HepG2 (cell line): ENCODE data around the gene HMMR. TPM values are rescaled to one million over a fixed set of nuclear protein-coding genes. Genes with fewer than 3 reads are reported as not detected.
A peak's percentile ranks its signal among the peaks of the same experiment; 100 is the strongest.

Experiments used
- CC2D1A ChIP-seq: sonication (generic); formaldehyde crosslinking; IDR thresholded peaks from 2 replicates; pipeline ENCODE4 v1.8.1; 2023; ENCODE audit warnings: mild to moderate bottlenecking, missing genetic modification reagents
- EEA1 ChIP-seq: sonication (generic); formaldehyde crosslinking; IDR thresholded peaks from 2 replicates; pipeline ENCODE4 v1.5.1; 2020; ENCODE audit warnings: mild to moderate bottlenecking, missing genetic modification reagents, borderline replicate concordance
- KAT8 ChIP-seq: IDR thresholded peaks from 2 replicates; pipeline ENCODE4 v1.6.1; 2016; ENCODE audit warnings: missing genetic modification reagents, missing compliant biosample characterization
- MTERF4 ChIP-seq: sonication (generic); formaldehyde crosslinking; IDR thresholded peaks from 2 replicates; pipeline ENCODE4 v1.8.0; 2023; ENCODE audit warnings: mild to moderate bottlenecking, missing genetic modification reagents
- MTF2 ChIP-seq: sonication (generic); formaldehyde crosslinking; IDR thresholded peaks from 2 replicates; pipeline ENCODE4 v1.5.0; 2020; ENCODE audit warnings: missing genetic modification reagents, borderline replicate concordance
- NCOA1 ChIP-seq: sonication (generic); formaldehyde crosslinking; IDR thresholded peaks from 2 replicates; pipeline ENCODE4 v1.9.0; 2021; ENCODE audit warnings: missing genetic modification reagents
- NFE2 ChIP-seq: sonication (generic); formaldehyde crosslinking; IDR thresholded peaks from 2 replicates; pipeline ENCODE4 v1.4.0; 2020; ENCODE audit warnings: missing genetic modification reagents
- PCBP2 ChIP-seq: fragments of 200-400 bp; formaldehyde crosslinking; optimal IDR thresholded peaks from 2 replicates; pipeline ENCODE3; 2018; ENCODE audit warnings: low read length, low read depth; ENCODE audit not compliant: poor library complexity, severe bottlenecking
- STAT6 ChIP-seq: sonication (generic); formaldehyde crosslinking; IDR thresholded peaks from 2 replicates; pipeline ENCODE4 v1.4.0; 2020; ENCODE audit warnings: missing genetic modification reagents, mild to moderate bottlenecking, borderline replicate concordance
- TBX2 ChIP-seq: sonication (generic); formaldehyde crosslinking; IDR thresholded peaks from 2 replicates; pipeline ENCODE4 v1.5.0; 2020; ENCODE audit warnings: missing genetic modification reagents, mild to moderate bottlenecking, borderline replicate concordance
- TIGD3 ChIP-seq: sonication (generic); formaldehyde crosslinking; IDR thresholded peaks from 2 replicates; pipeline ENCODE4 v1.5.1; 2020; ENCODE audit warnings: mild to moderate bottlenecking, missing genetic modification reagents, borderline replicate concordance
- ZBTB3 ChIP-seq: sonication (generic); formaldehyde crosslinking; IDR thresholded peaks from 2 replicates; pipeline ENCODE4 v1.4.0; 2020; ENCODE audit warnings: low read depth, mild to moderate bottlenecking, moderate library complexity, missing genetic modification reagents, borderline replicate concordance
- ZBTB43 ChIP-seq: sonication (generic); formaldehyde crosslinking; conservative IDR thresholded peaks from 2 replicates; pipeline ENCODE4 v1.4.0; 2020; ENCODE audit warnings: missing genetic modification reagents
- ZNF33B ChIP-seq: sonication (generic); formaldehyde crosslinking; IDR thresholded peaks from 2 replicates; pipeline ENCODE4 v1.5.1; 2020; ENCODE audit warnings: mild to moderate bottlenecking, missing genetic modification reagents
- ZNF354B ChIP-seq: sonication (generic); formaldehyde crosslinking; IDR thresholded peaks from 2 replicates; pipeline ENCODE4 v1.8.0; 2022; ENCODE audit warnings: mild to moderate bottlenecking, missing genetic modification reagents
- ZNF414 ChIP-seq: sonication (generic); formaldehyde crosslinking; IDR thresholded peaks from 2 replicates; pipeline ENCODE4 v1.5.0; 2020; ENCODE audit warnings: missing genetic modification reagents
- ZNF460 ChIP-seq: sonication (generic); formaldehyde crosslinking; IDR thresholded peaks from 2 replicates; pipeline ENCODE4 v1.5.1; 2020; ENCODE audit warnings: missing genetic modification reagents, mild to moderate bottlenecking, borderline replicate concordance
- ZNF580 ChIP-seq: IDR thresholded peaks from 2 replicates; pipeline ENCODE4 v1.6.1; 2016; ENCODE audit warnings: low read depth, borderline replicate concordance
- ZNF766 ChIP-seq: sonication (generic); formaldehyde crosslinking; IDR thresholded peaks from 2 replicates; pipeline ENCODE4 v1.5.0; 2020; ENCODE audit warnings: missing genetic modification reagents, borderline replicate concordance
- ZNF782 ChIP-seq: sonication (generic); formaldehyde crosslinking; IDR thresholded peaks from 2 replicates; pipeline ENCODE4 v1.4.0; 2020; ENCODE audit warnings: missing genetic modification reagents, mild to moderate bottlenecking, borderline replicate concordance
- ZNF788 ChIP-seq: sonication (generic); formaldehyde crosslinking; IDR thresholded peaks from 2 replicates; pipeline ENCODE4 v1.5.0; 2020; ENCODE audit warnings: mild to moderate bottlenecking, missing genetic modification reagents, borderline replicate concordance
- polyA plus RNA-seq, 8 experiments: library from polyadenylated mRNA; depleted of rRNA in 3 of 8; stranded (reverse) in 7 of 8; unstranded in 1 of 8; fragments of >200 nt; fragmentation: Illumina TruSeq in 4 of 8; extraction: Trizol in 4 of 8; gene quantifications; 2 replicates each; pipeline versions ENCODE4 v1.2.1 to v1.2.3, GENCODE V29; 2011 to 2016; ENCODE audit warnings: low read depth in 4 of 8, missing spikeins in 1 of 8, mixed read lengths in 1 of 8; ENCODE audit not compliant: insufficient read depth in 1 of 8
- total RNA-seq, 5 experiments: library from RNA; depleted of rRNA; stranded (reverse); fragments of >200 nt; fragmentation: Illumina TruSeq; extraction: Trizol; gene quantifications; 2 replicates each; pipeline ENCODE4 v1.2.3, GENCODE V29; 2016; ENCODE audit warnings: low read depth in 1 of 5

The HMMR gene
- total and polyA plus RNA-seq, 2 of the 13 experiments (the other 11 are each of a cell fraction or from before 2014, with no cell fraction given), result 8.5 to 48.3 TPM

GRCh38 chr5:163459819-163460561, 442 bp upstream of the HMMR start, which contains the start of gene NUDCD2 (continued):
- TF ChIP-seq EEA1 (CRISPR knock-in tag) (peak; percentile 92; the same call in 1 of the 2 replicates), ZBTB43 (CRISPR knock-in tag) (no peak; the same call in none of the 2 replicates), MTF2 (CRISPR knock-in tag) (no peak), ZBTB3 (CRISPR knock-in tag) (peak; percentile 52; the same call in 1 of the 2 replicates), NCOA1 (CRISPR knock-in tag) (no peak), KAT8 (CRISPR knock-in tag) (peak; percentile 76; the same call in 1 of the 2 replicates), ZNF788 (CRISPR knock-in tag) (no peak; the same call in 1 of the 2 replicates), ZNF414 (CRISPR knock-in tag) (no peak; the same call in 1 of the 2 replicates), NFE2 (CRISPR knock-in tag) (no peak), ZNF354B (peak; percentile 90; the same call in 1 of the 2 replicates), TBX2 (CRISPR knock-in tag) (peak; percentile 54; the same call in 1 of the 2 replicates), ZNF580 (CRISPR knock-in tag) (peak; percentile 90), TIGD3 (peak; percentile 63; the same call in 1 of the 2 replicates), ZNF782 (CRISPR knock-in tag) (no peak; the same call in none of the 2 replicates), PCBP2 (no peak), MTERF4 (CRISPR knock-in tag) (0 out of 2 replicates have a peak, but pooled peaks have one; percentile 9), STAT6 (CRISPR knock-in tag) (no peak; the same call in 1 of the 2 replicates), ZNF766 (CRISPR knock-in tag) (peak; percentile 75; the same call in 1 of the 2 replicates), ZNF33B (no peak; the same call in 1 of the 2 replicates), ZNF460 (CRISPR knock-in tag) (no peak), CC2D1A (CRISPR knock-in tag) (no peak; the same call in 1 of the 2 replicates)
